GM12891 (cell line): ENCODE results near the gene FOXF1.

Experiments
- DNase-seq: peaks from one replicate; pipeline ENCODE4 v3.0.0; 2011; ENCODE audit warnings: low spot score; ENCODE audit not compliant: insufficient read length
- FAIRE-seq: peaks from 2 replicates; lab custom pipeline; 2011; peaks lifted over from hg19 to GRCh38; lab: Jason Lieb, UNC
- PAX5 ChIP-seq: IDR thresholded peaks from 2 replicates; pipeline ENCODE4 v1.6.1; 2011; ENCODE audit warnings: low read length, moderate library complexity, mild to moderate bottlenecking; ENCODE audit not compliant: insufficient read depth, severe bottlenecking
- POLR2A ChIP-seq: IDR thresholded peaks from 2 replicates; pipeline ENCODE4 v1.6.1; 2011; ENCODE audit warnings: low read depth, low read length, control low read depth
- POLR2AphosphoS5 ChIP-seq: IDR thresholded peaks from 2 replicates; pipeline ENCODE4 v1.6.1; 2011; ENCODE audit warnings: low read depth, low read length, control low read depth
- POU2F2 ChIP-seq: IDR thresholded peaks from 2 replicates; pipeline ENCODE4 v1.6.1; 2011; ENCODE audit warnings: low read depth, mild to moderate bottlenecking, control low read depth, low read length, moderate library complexity
- SPI1 ChIP-seq: IDR thresholded peaks from 2 replicates; pipeline ENCODE4 v1.6.1; 2011; ENCODE audit warnings: low read depth, low read length, control low read depth
- TAF1 ChIP-seq: IDR thresholded peaks from 2 replicates; pipeline ENCODE4 v1.6.1; 2011; ENCODE audit warnings: low read depth, low read length, control low read depth

FOXF1 gene

DNA sequence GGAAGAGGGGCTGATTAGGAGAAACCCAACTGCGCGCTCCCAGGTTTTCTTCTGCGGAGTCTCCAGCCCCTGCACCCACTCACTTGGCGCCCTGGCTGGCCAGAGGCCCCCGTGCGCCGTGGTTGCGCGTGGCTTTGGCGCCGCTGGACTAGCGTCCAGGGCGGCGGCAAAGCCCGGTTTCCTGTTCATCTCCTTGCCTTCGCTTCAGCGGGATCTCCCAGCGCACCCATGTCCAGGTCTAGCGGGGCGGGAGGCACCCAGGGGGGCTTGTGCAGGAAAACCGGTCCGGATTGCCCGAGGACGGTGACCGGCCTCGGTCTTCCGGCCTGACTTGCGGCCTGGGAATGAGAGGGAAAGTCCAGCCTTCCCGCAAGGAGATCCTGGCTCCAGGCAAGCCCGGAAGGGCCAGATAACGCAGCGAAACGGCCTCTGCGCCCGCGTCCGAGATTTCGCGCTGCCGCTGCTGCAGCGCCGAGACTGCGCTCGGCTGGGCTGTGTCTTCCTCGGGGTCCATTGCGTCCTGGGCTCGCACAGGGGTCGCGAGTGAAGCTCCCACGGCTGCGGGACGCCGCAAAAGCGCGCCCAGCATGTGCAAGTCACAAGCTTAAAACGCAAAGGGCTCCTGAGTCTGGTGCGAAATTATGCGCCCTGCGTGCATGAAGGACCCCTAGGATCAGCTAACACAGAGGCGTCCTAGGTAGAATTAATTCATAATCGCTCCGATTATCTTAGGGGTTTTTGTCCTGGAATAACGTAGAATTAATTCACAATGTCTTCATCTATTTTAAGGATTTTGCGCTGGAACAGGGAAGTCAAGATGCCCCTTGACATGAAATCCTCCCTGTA, 5.7 kb downstream of the FOXF1 start:
- FAIRE-seq, result no peak
- TF ChIP-seq SPI1 (no peak), TAF1 (no peak), POLR2A (no peak), POU2F2 (no peak), PAX5 (no peak)
- DNase-seq, result no peak

DNA sequence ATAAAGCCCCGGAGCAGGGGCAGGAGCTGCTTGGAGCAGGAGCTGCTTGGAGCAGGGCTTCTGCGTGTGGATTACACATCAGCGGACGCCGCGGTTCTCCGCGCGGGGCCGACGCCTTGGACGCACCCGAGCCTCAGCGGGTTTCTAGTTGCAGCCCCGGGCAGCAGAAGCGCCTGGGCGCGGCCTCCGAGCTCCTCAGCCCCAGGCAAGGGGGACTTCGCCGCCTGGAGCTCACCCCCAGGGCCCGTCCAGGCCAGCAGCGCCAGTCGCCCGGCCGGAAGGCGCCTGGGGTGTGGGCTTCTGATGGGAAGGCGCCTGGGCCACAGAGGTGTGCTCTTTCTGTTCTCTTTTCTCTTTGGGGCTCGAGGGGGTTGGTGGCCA, 6.3 kb downstream of the FOXF1 start:
- TF ChIP-seq PAX5, result no peak
- no peak for TF ChIP-seq POLR2AphosphoS5
- TF ChIP-seq POU2F2, result no peak
- DNase-seq (no peak), FAIRE-seq (no peak)

DNA sequence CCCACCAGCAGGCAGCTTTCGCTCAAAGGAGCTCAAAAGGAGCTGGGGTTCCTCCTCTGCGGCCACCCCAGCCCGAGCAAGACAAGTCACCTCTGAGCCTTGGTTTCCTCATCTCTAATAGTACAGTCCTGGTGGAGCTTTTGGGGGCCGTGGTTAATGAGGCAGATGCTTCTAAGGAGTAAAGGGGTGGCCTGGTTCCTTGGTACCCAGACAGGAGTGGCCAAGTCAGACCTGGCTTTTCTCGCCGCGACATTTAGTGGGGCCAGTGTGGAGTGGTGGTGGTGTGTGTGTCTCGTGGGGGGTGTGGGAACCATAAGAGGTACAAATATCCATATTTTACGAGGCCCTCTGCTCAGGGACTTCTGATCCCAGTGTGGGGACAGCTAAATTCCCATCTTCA, 6.7 kb downstream of the FOXF1 start:
- TF ChIP-seq SPI1 (no peak), PAX5 (no peak), POLR2AphosphoS5 (no peak)
- no peak for FAIRE-seq
- no peak for DNase-seq

DNA sequence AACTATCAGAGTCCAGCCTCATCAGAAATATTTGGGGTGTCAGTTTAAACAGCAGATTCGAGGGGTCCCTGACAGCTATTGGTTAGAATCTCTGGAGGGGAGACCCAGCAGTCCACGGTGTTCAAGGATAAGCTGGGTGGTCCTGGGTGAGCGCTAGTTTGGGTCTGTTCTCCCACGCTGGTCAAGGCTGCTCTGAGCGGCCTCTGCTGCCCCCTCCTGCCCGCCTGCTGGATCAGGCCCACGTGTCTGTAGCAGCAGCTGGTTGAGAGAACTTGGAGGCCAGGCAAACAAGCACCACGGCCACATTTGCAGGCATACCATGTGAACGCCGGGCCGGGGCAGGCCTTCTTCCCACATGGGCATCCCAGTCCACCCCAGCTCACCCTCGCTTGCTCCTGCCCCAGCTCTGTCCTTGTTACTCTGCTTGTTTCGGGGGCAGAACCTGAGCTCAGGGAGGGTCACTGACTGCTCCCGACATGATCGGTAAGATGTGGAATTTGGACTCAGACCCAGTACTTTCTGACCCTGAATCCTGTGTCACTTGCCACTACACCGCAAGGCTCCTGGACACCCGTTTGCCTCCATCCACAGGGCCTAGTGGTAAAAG, 7.4 kb downstream of the FOXF1 start:
- no peak for DNase-seq
- TF ChIP-seq POLR2AphosphoS5 (no peak), PAX5 (no peak), SPI1 (no peak), TAF1 (no peak), POU2F2 (no peak), POLR2A (no peak)
- peak; percentile 73 for FAIRE-seq

DNA sequence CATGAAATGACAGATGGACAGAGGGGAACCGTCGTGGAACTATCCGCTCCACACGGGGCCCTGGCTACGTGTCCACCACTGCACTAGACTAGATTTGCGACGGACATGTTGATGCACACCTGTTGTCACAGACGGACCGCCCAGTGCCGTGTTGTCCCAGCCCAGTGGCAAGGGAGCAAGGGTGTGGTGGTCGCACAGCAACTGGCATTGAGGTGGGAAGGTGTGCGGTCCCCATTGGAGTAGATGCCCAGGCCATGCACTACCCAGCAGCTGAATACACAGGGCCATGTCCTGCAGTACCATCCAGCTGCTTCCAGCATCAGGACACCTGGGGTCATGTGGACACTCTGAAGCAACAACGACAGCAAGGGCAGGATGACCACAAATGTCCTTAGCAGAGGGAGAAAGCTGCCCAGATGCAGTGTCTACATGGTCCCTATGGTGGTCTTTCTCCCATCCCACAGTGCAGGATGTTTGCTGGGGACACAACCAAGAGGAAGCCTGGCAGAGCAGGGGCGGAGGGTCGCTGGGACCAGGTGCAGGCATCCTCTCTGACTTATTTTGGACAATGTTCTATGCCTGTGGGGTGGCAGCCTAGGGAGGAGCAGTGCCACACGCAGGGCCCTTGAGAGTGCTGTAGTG, 8.8 kb downstream of the FOXF1 start:
- no peak for TF ChIP-seq SPI1
- no peak for TF ChIP-seq TAF1
- TF ChIP-seq POLR2A, result no peak
- TF ChIP-seq PAX5, result no peak
- no peak for TF ChIP-seq POLR2AphosphoS5
- TF ChIP-seq POU2F2, result no peak
- DNase-seq (no peak), FAIRE-seq (no peak)

DNA sequence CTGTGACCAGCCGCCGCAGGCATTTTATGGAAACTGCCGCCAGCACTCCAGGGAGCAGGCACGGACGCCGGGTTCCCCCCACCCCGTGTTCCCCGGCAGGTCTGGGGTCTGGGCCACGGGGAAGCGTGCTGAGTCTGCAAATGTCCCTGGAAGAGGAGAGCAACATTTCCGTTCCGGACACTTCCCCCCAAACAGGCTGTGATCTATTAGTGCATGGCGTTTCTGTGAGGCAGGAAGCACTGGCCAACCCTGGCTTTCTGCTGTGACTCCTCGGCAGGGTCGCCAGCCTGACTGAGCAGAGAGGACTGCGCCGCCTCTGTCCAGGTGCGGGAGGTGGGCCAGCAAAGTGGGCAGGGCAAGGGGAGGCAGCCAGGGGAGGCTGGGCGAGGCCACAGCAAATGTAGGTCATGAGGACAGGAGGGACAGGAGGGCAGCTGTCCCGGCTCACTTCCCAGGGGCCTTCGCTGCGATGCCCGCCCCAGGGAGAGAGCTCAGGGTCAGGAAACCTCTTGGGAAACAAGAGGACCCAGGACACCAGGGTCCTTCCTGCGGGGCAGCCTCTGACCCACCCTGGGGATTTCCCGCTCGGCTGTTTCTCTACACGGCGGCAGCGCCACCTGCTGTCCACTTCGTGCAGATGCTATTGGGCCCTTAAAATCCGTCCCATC, 9.5 kb downstream of the FOXF1 start:
- TF ChIP-seq TAF1 (no peak), POLR2A (no peak), POU2F2 (no peak), PAX5 (no peak), SPI1 (no peak), POLR2AphosphoS5 (no peak)
- no peak for DNase-seq
- peak; percentile 89 for FAIRE-seq

DNA sequence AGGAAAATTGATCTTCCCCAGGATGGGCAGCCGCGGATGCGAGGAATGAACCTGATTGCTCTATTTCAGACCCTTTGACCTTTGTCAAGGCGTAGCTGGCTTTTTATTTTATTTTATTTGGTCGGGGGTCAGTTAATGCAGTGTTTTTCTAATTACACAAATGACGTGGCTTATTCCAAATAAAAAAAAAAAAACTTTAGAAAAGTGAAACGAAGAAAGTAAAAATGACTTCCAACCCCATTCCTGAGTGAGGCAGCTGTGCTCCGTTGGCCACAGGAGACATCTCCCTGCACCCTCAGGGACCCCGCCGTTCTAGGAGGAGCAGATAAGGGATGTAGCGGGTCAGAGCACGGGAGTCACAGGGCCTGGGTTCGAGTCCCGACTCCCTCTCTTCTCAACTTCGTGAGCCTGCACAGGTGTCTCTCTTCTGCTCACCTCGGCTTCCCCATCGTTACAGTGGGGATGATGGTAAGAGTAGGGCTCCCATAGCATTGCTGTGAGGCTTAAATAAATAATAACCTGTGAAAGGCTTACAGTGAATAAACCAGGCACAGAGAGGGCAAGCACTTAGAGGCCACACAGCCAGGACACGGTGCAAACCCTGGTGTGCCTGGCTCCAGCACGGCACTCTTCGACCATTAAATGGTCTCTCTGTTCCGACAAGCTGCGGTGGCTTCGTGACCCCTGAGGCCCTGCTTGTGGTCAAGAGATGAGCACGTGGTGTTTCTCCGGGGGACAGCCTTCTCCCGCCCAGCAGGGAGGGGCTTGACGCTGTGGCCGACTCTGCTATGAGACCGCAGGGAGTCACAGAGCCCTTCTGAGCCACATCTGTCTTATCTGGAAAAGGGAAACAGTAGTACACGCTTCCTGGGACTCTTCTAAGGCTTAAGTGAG, 10.2 kb downstream of the FOXF1 start:
- FAIRE-seq (no peak), DNase-seq (no peak)
- TF ChIP-seq TAF1, result no peak
- TF ChIP-seq POLR2A, result no peak
- no peak for TF ChIP-seq PAX5
- TF ChIP-seq POLR2AphosphoS5, result no peak
- no peak for TF ChIP-seq POU2F2
- no peak for TF ChIP-seq SPI1

DNA sequence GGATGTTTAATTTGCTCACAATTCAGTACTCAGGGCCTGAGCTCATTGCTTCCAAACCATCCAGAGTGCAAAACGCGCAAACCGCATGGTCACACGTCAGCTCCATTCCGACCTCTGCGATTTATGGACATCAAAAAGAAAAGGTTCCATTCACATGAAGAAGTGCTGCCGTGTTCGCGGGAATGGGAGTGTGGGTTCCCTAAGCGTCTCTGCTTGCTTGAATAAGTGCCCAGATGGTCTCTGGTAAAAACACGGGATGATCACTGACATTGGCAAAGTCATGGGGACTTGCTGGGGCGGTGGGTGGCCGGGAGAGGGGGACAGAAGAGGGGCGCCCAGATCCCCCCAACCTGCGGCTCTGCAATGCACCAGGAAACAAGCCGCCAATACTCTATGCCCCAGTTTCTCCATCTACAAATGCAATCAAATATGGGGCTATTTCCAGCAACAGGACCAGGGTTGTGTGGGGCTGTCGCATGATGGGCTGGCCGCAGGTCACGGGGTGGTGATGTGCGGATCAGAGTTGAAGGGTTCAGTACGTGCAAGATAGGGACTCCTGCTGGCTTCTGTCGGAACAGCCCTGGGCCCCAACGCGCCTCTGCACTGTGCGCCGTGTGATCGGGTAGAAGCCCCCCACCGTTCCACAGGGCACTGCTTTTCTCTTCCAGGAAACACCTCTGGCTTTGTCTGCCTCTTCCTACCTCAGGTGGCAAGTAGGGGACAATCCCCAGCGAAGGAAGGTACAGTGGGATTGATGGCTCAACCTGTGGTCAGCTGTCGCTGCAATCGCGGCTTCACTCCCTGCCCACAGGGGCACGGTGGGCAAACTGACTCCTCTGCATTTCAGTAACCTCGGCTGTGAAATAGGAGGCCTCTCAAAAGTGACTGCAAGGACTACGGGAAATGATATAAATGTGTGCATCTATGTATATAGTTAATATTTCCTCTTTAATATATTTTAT, 11.2 kb downstream of the FOXF1 start:
- TF ChIP-seq TAF1 (no peak), PAX5 (no peak), POLR2A (no peak), SPI1 (no peak), POLR2AphosphoS5 (no peak), POU2F2 (no peak)
- FAIRE-seq (no peak), DNase-seq (no peak)
